Loucy (cell line): ENCODE data around the gene GIT1.

Experiments used
- H2AFZ ChIP-seq: fragments of 200-600 bp; sonication (generic); 2 replicates; pipeline ENCODE4 v1.6.0; 2016; ENCODE audit warnings: antibody characterized with exemption, mild to moderate bottlenecking, low read length, moderate library complexity
- H3F3A ChIP-seq: fragments of 200-600 bp; 2 replicates; pipeline ENCODE4 v1.6.0; 2016; ENCODE audit warnings: antibody characterized with exemption, low read depth, mild to moderate bottlenecking
- H3K27me3 ChIP-seq: fragments of 200-600 bp; sonication (generic); 2 replicates; pipeline ENCODE4 v1.6.1; 2014; ENCODE audit warnings: low read length, mild to moderate bottlenecking; ENCODE audit not compliant: insufficient read depth, poor library complexity, severe bottlenecking
- H3K36me3 ChIP-seq: fragments of 200-600 bp; sonication (generic); 2 replicates; pipeline ENCODE4 v1.6.1; 2016; ENCODE audit warnings: low read length; ENCODE audit not compliant: insufficient read depth
- H3K4me1 ChIP-seq: fragments of 200-600 bp; sonication (generic); 2 replicates; pipeline ENCODE4 v1.5.1; 2014; ENCODE audit warnings: low read length, mild to moderate bottlenecking; ENCODE audit not compliant: insufficient read depth, poor library complexity, severe bottlenecking
- H3K4me2 ChIP-seq: fragments of 200-600 bp; sonication (generic); 2 replicates; pipeline ENCODE4 v1.6.0; 2014; ENCODE audit warnings: antibody characterized with exemption, low read length, low read depth, mild to moderate bottlenecking; ENCODE audit not compliant: poor library complexity, severe bottlenecking
- H3K4me3 ChIP-seq: fragments of 200-600 bp; sonication (generic); 2 replicates; pipeline ENCODE4 v1.5.1; 2014; ENCODE audit warnings: low read length, mild to moderate bottlenecking, mixed read lengths; ENCODE audit not compliant: poor library complexity, severe bottlenecking
- H3K79me2 ChIP-seq: fragments of 200-600 bp; sonication (generic); 2 replicates; pipeline ENCODE4 v1.6.1; 2014; ENCODE audit warnings: low read length; ENCODE audit not compliant: insufficient read depth
- H3K9ac ChIP-seq: fragments of 200-600 bp; sonication (generic); 2 replicates; pipeline ENCODE4 v1.6.0; 2014; ENCODE audit warnings: mild to moderate bottlenecking, low read depth, low read length, moderate library complexity; ENCODE audit not compliant: poor library complexity, severe bottlenecking
- H3K9me2 ChIP-seq: fragments of 200-600 bp; sonication (generic); replicated peaks from 2 replicates; pipeline ENCODE4 v1.6.1; 2016; ENCODE audit warnings: low read depth, low read length, mixed read lengths
- H3K9me3 ChIP-seq: fragments of 200-600 bp; sonication (generic); 2 replicates; pipeline ENCODE4 v1.6.1; 2014; ENCODE audit warnings: mild to moderate bottlenecking, antibody characterized with exemption, low read length, low read depth; ENCODE audit not compliant: insufficient read depth
- H4K20me1 ChIP-seq: fragments of 200-600 bp; sonication (generic); 2 replicates; pipeline ENCODE4 v1.6.0; 2014; ENCODE audit warnings: antibody characterized with exemption, low read length, mild to moderate bottlenecking; ENCODE audit not compliant: insufficient read depth, poor library complexity, severe bottlenecking
- CTCF ChIP-seq: fragments of 200-600 bp; sonication (generic); conservative IDR thresholded peaks from 2 replicates; pipeline ENCODE4 v1.5.1; 2014; ENCODE audit warnings: mild to moderate bottlenecking, antibody characterized with exemption, low read length
- EZH2phosphoT487 ChIP-seq: fragments of 200-600 bp; IDR thresholded peaks from 2 replicates; pipeline ENCODE4 v1.6.1; 2018; ENCODE audit warnings: antibody characterized with exemption, mild to moderate bottlenecking, moderate library complexity, borderline replicate concordance

GIT1 gene

GRCh38 chr17:29587591-29587990 is 1.9 kb downstream of the GIT1 start:
- Histone ChIP-seq H3K79me2 (peaks cover 69% of the 10 kb centered on the region), H3K9me3 (no peaks in the 10 kb centered on the region), H3K36me3 (no peaks in the 10 kb centered on the region; the same call in 1 of the 2 replicates), H3K4me1 (peaks cover 68% of the 10 kb centered on the region), H3K9ac (peak overlapping the region; percentile 83), H4K20me1 (peaks cover 48% of the 10 kb centered on the region), H3K9me2 (no peaks in the 10 kb centered on the region), H2AFZ (no peak overlapping the region), H3K4me2 (peak overlapping the region; percentile 95), H3F3A (no peaks in the 10 kb centered on the region), H3K27me3 (no peaks in the 10 kb centered on the region), H3K4me3 (peak overlapping the region; percentile 88)
- TF ChIP-seq CTCF (no peak), EZH2phosphoT487 (no peak)

DNA sequence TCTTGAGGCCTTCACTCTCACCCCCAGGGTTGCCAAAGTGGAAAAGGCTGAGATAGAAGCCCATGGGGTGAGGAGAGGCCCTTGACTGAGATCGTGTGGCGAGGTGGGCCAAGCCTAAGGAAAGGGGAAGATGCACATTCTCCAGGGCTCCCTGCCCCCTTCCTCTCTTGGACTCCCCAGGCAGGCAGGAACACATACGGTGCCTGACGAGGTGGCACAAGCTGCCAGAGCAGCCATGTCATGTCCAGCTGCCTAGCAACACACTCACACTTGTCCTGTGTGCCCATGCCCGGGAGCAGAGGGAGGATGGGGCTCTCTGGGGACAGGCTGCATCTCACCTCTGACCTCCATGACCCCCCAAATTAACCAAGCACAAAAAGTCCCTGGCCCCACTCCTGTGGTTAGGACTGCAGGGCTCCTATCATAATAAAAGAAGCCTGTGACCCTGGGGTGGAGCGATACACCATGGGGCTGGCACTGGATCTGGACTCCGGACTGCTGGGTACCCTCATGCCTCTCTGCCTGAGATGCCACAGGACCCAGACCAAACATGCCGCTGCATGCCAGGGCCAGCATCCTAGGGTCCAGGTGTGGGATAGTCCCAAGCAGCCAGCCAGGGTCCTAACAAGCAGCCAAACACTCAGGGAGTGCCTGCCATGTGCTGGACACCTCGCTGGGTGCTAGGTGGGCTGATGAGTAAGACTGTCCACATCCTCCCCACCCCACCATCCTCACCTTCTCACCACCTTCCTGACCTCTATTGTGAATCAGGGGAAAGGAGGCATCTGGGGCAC is 2.6 kb downstream of the GIT1 start:
- Histone ChIP-seq H3K4me1 (peaks cover 61% of the 10 kb centered on the region), H3K79me2 (peaks cover 69% of the 10 kb centered on the region), H3K9me3 (no peaks in the 10 kb centered on the region), H3K4me2 (peak overlapping the region; percentile 95), H2AFZ (no peak overlapping the region), H3K9ac (peak overlapping the region; percentile 83), H3K36me3 (peaks cover 6% of the 10 kb centered on the region; the same call in 1 of the 2 replicates), H4K20me1 (peaks cover 48% of the 10 kb centered on the region), H3K9me2 (no peaks in the 10 kb centered on the region), H3K4me3 (peak overlapping the region; percentile 88), H3K27me3 (no peaks in the 10 kb centered on the region), H3F3A (no peaks in the 10 kb centered on the region)
- no peak for TF ChIP-seq EZH2phosphoT487
- no peak for TF ChIP-seq CTCF

DNA sequence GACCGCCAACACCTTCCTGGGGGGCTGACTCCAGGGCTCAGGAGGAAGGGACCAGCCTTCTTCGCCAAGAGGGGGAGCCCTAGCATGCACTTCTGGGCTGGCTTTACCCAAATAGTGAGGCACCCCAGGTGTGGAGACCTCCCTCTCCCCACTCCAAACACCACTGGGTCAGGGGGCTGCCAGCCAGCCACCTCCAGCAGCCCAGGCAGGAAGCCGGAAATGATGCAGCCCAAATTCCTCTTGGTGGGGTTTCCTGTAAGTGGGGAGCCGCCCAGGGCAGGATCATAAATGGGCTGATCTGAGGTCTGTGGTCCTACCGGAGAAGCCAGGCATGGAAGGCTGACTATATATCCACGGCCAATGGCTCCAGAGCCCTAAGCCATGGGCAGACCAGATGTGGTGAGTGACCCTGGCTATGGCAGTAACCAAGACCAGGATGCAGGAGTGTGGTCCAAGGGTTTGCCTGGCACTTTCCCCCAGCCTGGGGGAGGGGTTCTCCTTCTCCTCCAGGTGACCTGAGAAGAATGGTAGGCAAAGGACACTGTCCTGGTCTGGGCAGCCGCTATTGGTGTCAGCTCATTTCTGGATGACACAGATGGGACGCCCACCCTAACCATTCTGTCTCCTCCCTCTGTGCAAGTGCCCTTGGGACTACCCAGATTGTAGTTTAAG is 4.2 kb downstream of the GIT1 start:
- Histone ChIP-seq H3K4me2 (peak overlapping the region; percentile 43), H3K4me3 (no peak overlapping the region), H3K27me3 (no peaks in the 10 kb centered on the region), H2AFZ (no peak overlapping the region), H4K20me1 (peaks cover 48% of the 10 kb centered on the region), H3K9ac (peak overlapping the region; percentile 83), H3F3A (no peaks in the 10 kb centered on the region), H3K79me2 (peaks cover 65% of the 10 kb centered on the region), H3K9me3 (no peaks in the 10 kb centered on the region), H3K36me3 (peaks cover 14% of the 10 kb centered on the region; the same call in 1 of the 2 replicates), H3K4me1 (peaks cover 49% of the 10 kb centered on the region), H3K9me2 (no peaks in the 10 kb centered on the region)
- TF ChIP-seq EZH2phosphoT487 (no peak), CTCF (peak; percentile 52)
